NCI-H128 (cell line): ENCODE data around the gene MARCHF4.

Experiments used
- DNase-seq: peaks from one replicate; lab custom pipeline; 2025; ENCODE audit not compliant: unreplicated experiment; lab: John Stamatoyannopoulos, UW

The MARCHF4 gene

GRCh38 chr2:216351172-216351925, 20.9 kb downstream of the MARCHF4 start:
- no peak for DNase-seq

GRCh38 chr2:216350214-216350791, 22.0 kb downstream of the MARCHF4 start:
- no peak for DNase-seq

DNA sequence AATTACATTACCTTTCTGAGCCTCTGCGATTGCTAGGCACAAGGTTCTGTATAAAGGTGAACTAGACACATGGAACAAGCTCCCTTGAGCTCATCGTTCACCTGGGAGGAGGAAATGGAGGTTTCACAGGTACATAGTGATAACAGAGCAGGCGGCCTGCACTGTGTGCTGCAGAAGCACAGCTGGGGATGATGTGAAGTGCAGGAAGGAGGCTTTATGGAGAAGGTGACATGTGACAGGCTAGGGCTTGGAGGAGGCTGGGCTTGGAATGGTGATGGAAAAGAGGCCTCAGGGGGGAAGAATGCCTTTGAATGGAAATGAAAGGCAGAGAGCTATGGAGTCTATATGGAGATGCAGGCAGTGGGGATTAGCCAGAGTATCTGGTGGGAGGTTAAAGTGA, 22.9 kb downstream of the MARCHF4 start:
- DNase-seq = no peak

- DNase-seq = no peak
These were observed 23.5 kb downstream of the MARCHF4 start for GRCh38 chr2:216348756-216349308.

GRCh38 chr2:216346781-216347180, 25.5 kb downstream of the MARCHF4 start:
- no peak for DNase-seq

DNA sequence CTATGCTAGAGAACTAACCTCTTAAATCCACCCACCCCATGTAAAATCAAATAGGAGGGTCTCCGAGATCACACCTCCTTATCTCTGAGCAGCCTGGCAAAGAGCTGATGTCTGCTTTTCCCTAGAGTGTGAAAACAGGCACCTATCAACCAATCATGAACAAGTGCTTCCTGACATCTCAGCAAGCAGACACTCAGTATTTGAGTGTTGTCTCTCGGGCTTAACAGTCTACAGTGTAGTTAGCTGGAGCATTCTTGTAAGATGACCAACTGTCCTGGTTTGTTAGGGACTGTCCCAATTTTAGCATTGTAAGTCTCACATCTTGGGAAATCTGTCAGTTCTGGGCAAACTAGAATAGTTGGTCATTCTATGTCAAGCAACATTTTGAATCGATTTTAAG, 26.4 kb downstream of the MARCHF4 start:
- no peak for DNase-seq

GRCh38 chr2:216344950-216345300, 27.4 kb downstream of the MARCHF4 start:
- DNase-seq = no peak

DNA sequence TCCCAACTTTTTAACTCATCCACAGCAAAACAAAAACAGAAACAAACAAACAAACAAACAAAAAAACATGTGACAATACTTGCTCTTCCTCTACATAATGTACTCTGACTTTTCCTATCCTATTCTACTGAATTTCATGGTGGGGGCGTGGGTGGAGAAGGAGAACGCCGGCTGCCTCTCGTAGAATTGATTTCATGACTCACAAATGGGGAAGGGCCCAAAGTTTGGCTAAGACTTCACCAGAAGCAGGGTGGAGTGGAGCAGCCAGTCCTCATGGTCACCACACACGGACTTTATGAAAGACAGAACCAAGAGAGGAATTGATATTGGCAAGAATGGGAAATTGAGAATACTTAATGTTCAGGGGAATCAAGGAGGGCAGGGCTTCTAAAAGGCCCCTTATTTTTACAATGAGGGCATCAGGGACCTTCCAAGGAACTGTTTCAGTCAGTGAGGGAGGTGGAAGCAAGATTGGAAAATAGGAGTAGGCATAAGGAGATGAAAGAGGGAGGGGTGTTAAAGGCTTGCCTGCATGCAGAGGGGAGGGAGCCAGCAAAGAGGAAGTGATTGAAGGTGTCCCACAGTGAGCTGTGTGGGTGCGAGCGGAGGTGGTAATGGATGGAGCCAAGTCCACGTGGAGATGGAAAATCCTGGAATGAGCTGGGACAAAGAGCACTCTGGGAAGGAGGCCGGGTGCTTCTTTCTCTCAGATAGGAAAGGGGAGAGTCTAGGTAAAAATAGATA, 27.9 kb downstream of the MARCHF4 start:
- no peak for DNase-seq

GRCh38 chr2:216343221-216343980, 28.9 kb downstream of the MARCHF4 start:
- DNase-seq = no peak

- DNase-seq = no peak
These were observed 31.2 kb downstream of the MARCHF4 start for GRCh38 chr2:216341121-216341520.

DNA sequence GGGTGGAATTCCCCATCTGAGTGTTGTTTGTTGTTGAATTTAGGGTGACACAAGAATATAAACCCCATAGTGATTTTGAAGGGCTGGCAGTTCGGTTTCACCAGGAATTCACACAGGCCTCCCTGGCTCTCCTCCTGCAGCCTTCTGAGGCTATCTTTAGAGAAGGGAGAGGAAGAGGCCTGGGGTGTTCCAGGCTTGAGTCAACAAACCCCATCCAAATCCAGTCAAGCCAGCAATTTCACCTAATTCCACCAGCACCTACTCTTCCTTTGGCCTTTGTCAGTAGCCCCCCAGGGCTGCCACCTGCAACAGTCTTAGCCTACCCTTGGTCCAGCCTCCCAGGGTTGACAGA, 32.0 kb downstream of the MARCHF4 start:
- DNase-seq = no peak

DNA sequence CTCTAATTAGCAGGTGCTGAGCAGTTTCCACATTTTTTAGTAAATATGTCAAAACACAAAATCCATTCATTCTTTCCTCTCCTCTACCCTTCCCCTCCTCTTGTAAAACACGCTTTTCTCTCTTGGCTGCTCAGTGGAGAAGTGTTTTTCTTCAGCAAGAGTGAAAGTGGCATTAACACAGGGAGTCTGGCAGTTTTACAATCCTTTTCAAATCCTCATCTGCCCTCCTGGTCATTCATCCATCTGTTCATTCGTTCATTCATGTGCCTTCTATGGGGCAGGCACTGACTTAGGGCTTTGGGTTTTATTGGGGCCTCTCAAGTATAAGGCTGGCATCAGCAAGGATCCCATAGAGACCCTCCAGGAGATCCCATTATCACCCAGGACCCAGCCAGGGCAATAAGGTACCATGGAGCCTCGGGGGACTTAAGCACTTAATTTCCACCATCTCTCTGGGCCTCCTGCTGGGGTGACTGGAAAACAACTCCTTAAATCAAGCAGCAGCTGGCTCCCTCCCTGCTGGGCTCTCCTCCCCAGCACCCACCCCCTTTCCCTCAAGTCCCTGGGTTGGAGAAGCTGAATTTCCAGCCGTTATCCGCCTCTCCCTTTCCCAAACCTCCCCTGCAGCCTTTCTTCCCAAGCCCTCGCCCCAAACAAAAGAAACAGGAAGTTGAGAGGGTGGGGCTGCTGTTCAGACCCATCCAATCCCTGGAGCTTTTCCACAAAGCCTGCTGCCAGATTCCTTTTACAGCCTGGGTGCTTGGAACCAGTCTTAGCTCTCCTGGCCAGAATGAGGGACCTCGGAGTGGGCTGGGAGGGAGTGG, 32.6 kb downstream of the MARCHF4 start:
- peak; percentile 40 for DNase-seq

DNA sequence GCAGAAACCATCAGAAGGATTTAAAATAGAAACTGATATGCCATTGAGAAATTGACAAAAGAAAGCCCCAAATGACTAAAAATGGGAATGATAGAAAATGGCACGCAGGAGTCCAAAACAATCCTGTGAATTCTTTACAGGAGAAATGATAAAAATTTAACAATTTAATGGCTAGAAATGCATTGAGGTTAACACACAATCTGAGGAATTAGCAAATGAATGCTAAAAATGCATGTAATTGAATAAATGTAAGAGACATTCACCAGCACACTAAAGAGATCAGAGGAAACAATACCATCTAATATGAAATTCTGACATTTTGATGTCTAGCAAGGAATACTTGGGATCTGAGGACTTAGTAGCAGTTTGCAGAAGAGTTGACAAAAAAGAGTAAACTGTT, 37.0 kb downstream of the MARCHF4 start:
- no peak for DNase-seq

GRCh38 chr2:216328347-216328746, 43.9 kb downstream of the MARCHF4 start:
- no peak for DNase-seq

DNA sequence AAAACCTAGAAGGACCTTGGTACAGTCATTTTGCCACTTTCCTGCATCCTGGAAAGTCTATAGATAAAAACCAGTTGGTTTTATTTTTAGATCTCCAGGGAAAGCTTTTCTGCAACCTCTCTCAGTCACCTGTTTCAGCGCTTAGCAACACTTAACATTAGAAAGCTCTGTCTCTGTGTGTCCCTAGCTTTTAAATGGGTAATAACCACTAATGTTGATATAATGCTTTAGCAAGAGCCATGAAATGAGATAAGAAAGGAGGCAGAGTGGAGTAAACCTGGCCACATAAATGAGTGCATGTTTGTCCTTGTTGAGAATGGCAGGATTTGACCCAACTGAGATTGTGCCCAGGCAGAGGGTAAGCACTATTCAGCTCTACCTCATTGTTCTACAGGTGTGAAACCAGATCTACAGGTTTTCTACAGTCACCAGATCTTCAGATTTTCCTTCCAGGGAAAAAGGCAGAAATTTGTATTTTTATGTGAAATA, 44.8 kb downstream of the MARCHF4 start:
- peak; percentile 11 for DNase-seq
